ENCODE data around the gene TMEM8B. TPM values are rescaled to one million over a fixed set of nuclear protein-coding genes. Genes with fewer than 3 reads are reported as not detected.

TMEM8B gene
- total RNA-seq, 1 donor from 2014 or later, result 0.79 TPM

DNA sequence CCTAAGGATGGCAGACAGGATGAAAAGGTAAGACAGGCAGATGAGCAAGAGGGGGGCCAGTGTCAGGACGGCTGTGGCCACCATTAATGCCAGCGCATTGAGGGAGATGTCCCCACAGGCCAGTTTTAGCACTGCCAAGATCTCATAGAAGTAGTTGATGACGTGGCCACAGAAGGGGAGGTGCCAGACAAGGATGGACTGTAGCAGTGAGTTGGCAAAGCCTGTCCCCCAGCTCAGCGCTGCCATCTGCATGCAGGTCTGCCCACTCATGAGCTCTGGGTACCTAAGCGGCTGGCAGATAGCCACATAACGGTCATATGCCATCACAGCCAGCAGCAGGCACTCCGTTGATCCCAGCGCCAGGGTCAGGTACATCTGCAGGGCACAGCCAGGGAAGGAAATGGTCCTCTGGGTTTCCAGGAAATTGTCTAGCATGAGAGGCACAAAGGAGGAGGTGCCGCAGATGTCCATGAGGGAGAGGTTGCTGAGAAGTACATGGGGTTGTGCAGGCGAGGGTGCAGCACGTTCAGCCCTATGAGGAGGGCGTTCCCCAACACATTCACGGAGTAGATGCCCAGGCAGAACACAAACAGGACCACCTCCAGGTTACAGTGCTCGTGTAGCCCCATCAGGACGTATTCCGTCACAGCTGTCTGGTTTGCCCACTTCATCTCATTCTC is 30.4 kb downstream of the TMEM8B start:
- FAIRE-seq (peak; percentile 92), DNase-seq (ENCODE audit: low read depth) (peak; percentile 33)
- Histone ChIP-seq H3K36me3 (ENCODE audit: control insufficient read depth, insufficient read depth, low read length) (no peaks in the 10 kb centered on the region), H3K27me3 (ENCODE audit: control insufficient read depth, insufficient read depth, low read length) (peaks cover 14% of the 10 kb centered on the region), H3K4me3 (ENCODE audit: low read depth, low read length) (no peak overlapping the region)
- TF ChIP-seq CTCF (IDR thresholded peaks at IDR 0.05; ENCODE audit: insufficient read depth, low read length, severe bottlenecking), result no peak

- FAIRE-seq (no peak), DNase-seq (ENCODE audit: low read depth) (no peak)
- Histone ChIP-seq H3K4me3 (ENCODE audit: low read depth, low read length) (no peak overlapping the region), H3K27me3 (ENCODE audit: control insufficient read depth, insufficient read depth, low read length) (peaks cover 14% of the 10 kb centered on the region), H3K36me3 (ENCODE audit: control insufficient read depth, insufficient read depth, low read length) (no peaks in the 10 kb centered on the region)
- TF ChIP-seq CTCF (IDR thresholded peaks at IDR 0.05; ENCODE audit: insufficient read depth, low read length, severe bottlenecking), result no peak
These were observed 30.9 kb downstream of the TMEM8B start for GRCh38 chr9:35859990-35860339.

DNA sequence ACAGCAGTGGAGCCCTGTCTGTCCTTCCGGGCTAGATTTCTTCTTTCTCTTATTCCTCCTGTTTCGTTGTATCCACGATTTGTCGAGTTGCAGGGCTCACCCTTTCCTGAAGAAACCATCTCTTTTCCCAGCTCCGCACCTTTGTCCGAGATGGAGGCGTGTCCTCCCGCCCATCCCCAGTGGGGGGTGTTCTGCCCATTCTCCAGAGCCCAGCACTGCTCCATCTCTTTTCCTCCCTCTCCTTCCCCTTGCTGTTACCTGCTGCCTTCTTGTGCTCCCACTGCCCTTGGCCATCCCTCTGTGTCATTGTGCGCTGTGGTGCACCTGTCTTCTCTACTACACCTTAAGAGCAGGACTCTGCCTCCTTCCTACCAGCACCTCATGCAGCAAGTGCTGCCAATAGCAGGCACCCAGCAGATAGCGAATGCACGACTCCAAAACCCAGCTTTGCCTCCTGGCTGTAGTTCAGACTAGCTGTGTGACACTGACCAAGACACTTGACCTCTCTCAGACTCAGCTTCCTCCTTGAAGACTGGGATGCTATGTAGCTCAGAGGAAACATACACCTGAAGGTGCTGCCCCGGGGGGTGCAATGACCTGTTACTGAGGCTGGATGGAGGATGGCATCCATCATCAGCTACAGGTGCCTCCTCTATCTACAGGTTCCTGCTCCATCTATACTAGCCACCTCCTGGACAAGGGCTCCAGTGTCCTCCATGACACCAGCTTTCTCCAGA is 32.3 kb downstream of the TMEM8B start:
- TF ChIP-seq CTCF (IDR thresholded peaks at IDR 0.05; ENCODE audit: insufficient read depth, low read length, severe bottlenecking), result no peak
- DNase-seq (ENCODE audit: low read depth) (no peak), FAIRE-seq (no peak)
- Histone ChIP-seq H3K36me3 (ENCODE audit: control insufficient read depth, insufficient read depth, low read length) (no peaks in the 10 kb centered on the region), H3K27me3 (ENCODE audit: control insufficient read depth, insufficient read depth, low read length) (peaks cover 12% of the 10 kb centered on the region), H3K4me3 (ENCODE audit: low read depth, low read length) (no peak overlapping the region)

- no peak for TF ChIP-seq CTCF (IDR thresholded peaks at IDR 0.05; ENCODE audit: insufficient read depth, low read length, severe bottlenecking)
- no peak for DNase-seq (ENCODE audit: low read depth)
- H3K4me3 ChIP-seq (ENCODE audit: low read depth, low read length), result no peak overlapping the region
- FAIRE-seq, result no peak
- H3K36me3 ChIP-seq (ENCODE audit: control insufficient read depth, insufficient read depth, low read length), result no peaks in the 10 kb centered on the region
- H3K27me3 ChIP-seq (ENCODE audit: control insufficient read depth, insufficient read depth, low read length), result peaks cover 12% of the 10 kb centered on the region
These were observed 33.3 kb downstream of the TMEM8B start for GRCh38 chr9:35862328-35862727.

DNA sequence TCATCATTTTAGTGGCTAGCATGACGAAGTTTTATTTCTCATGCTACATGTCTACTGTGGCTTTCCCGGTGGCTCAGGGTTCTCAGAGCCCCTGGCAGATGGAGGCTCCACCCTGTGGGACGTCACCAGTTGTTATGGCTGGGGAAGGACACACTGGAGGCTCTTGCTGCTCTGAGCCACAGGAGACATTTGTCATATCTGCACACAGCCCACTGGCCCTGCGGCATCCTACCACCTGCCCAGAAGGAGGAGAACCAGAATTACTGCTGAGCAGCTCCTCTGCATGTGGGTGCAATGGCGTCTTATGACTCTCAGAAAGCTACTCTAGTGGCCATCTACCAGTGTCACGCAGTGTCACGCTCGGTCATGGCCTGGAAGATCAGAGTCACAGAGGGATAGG is 34.6 kb downstream of the TMEM8B start:
- FAIRE-seq (peak; percentile 43), DNase-seq (ENCODE audit: low read depth) (no peak)
- no peak for TF ChIP-seq CTCF (IDR thresholded peaks at IDR 0.05; ENCODE audit: insufficient read depth, low read length, severe bottlenecking)
- Histone ChIP-seq H3K4me3 (ENCODE audit: low read depth, low read length) (no peak overlapping the region), H3K27me3 (ENCODE audit: control insufficient read depth, insufficient read depth, low read length) (peaks cover 12% of the 10 kb centered on the region), H3K36me3 (ENCODE audit: control insufficient read depth, insufficient read depth, low read length) (no peaks in the 10 kb centered on the region)
